Duodenal mucosa (tissue), 2 donors: ENCODE data around the gene CYP46A1.

Experiments used
- H3K27ac ChIP-seq: one replicate; pipeline ENCODE4 v1.7.0; 2013; ENCODE audit warnings: low read depth, low read length
- H3K27me3 ChIP-seq, 2 donors: one replicate each; pipeline ENCODE4 v1.7.0; 2013; ENCODE audit warnings: low read length in 2 of 2, control low read depth in 1 of 2; ENCODE audit not compliant: insufficient read depth in 2 of 2, control insufficient read depth in 1 of 2
- H3K36me3 ChIP-seq, 2 donors: one replicate each; pipeline ENCODE4 v1.7.0; 2013; ENCODE audit warnings: low read length in 2 of 2, control low read depth in 1 of 2; ENCODE audit not compliant: insufficient read depth in 2 of 2, control insufficient read depth in 1 of 2
- H3K4me1 ChIP-seq, 2 donors: one replicate each; pipeline ENCODE4 v1.7.0; 2013; ENCODE audit warnings: low read length in 2 of 2, control low read depth in 1 of 2; ENCODE audit not compliant: insufficient read depth in 2 of 2, control insufficient read depth in 1 of 2
- H3K4me3 ChIP-seq, 2 donors: one replicate each; pipeline ENCODE4 v1.7.0; 2013; ENCODE audit warnings: low read length in 2 of 2, low read depth in 1 of 2
- H3K9ac ChIP-seq, 2 donors: one replicate each; pipeline ENCODE4 v1.7.0; 2013; ENCODE audit warnings: low read length in 2 of 2, low read depth in 1 of 2
- H3K9me3 ChIP-seq, 2 donors: one replicate each; pipeline ENCODE4 v1.7.0; 2013; ENCODE audit warnings: low read length in 2 of 2, control low read depth in 1 of 2; ENCODE audit not compliant: control insufficient read depth in 1 of 2

Gene CYP46A1

GRCh38 chr14:99728231-99728920, 44.3 kb downstream of the CYP46A1 start:
- H3K27me3 ChIP-seq: peaks cover 5 to 6% of the 10 kb centered on the region in 2 donors
- no peaks in the 10 kb centered on the region for H3K9me3 ChIP-seq
- H3K36me3 ChIP-seq: no peaks in the 10 kb centered on the region
- H3K4me1 ChIP-seq: peaks cover 0 to 8% of the 10 kb centered on the region in 2 donors
- no peak overlapping the region for H3K4me3 ChIP-seq
- no peak overlapping the region for H3K9ac ChIP-seq
- no peak overlapping the region for H3K27ac ChIP-seq

- no peaks in the 10 kb centered on the region for H3K9me3 ChIP-seq
- H3K4me1 ChIP-seq: peaks cover 0 to 12% of the 10 kb centered on the region in 2 donors
- H3K36me3 ChIP-seq: no peaks in the 10 kb centered on the region
- no peak overlapping the region for H3K9ac ChIP-seq
- peaks cover 6 to 9% of the 10 kb centered on the region in 2 donors for H3K27me3 ChIP-seq
- H3K27ac ChIP-seq: no peak overlapping the region
- H3K4me3 ChIP-seq: no peak overlapping the region
Observed at GRCh38 chr14:99728981-99729451, 44.9 kb downstream of the CYP46A1 start.

- Histone ChIP-seq H3K4me3 (no peak overlapping the region), H3K4me1 (peaks cover 0 to 12% of the 10 kb centered on the region in 2 donors), H3K9ac (no peak overlapping the region), H3K27me3 (peaks cover 6 to 9% of the 10 kb centered on the region in 2 donors), H3K27ac (no peak overlapping the region), H3K36me3 (no peaks in the 10 kb centered on the region), H3K9me3 (no peaks in the 10 kb centered on the region)
Observed at GRCh38 chr14:99729991-99730875, 46.1 kb downstream of the CYP46A1 start.

- no peaks in the 10 kb centered on the region for H3K36me3 ChIP-seq
- no peak overlapping the region for H3K4me3 ChIP-seq
- H3K9ac ChIP-seq: no peak overlapping the region
- peaks cover 0 to 12% of the 10 kb centered on the region in 2 donors for H3K4me1 ChIP-seq
- H3K27ac ChIP-seq: no peak overlapping the region
- no peaks in the 10 kb centered on the region for H3K9me3 ChIP-seq
- peaks cover 6 to 9% of the 10 kb centered on the region in 2 donors for H3K27me3 ChIP-seq
Observed at GRCh38 chr14:99730876-99731546, 46.9 kb downstream of the CYP46A1 start.

- no peak overlapping the region for H3K4me3 ChIP-seq
- peaks cover 1 to 14% of the 10 kb centered on the region in 2 donors for H3K4me1 ChIP-seq
- no peaks in the 10 kb centered on the region for H3K36me3 ChIP-seq
- H3K9me3 ChIP-seq: no peaks in the 10 kb centered on the region
- no peak overlapping the region for H3K9ac ChIP-seq
- H3K27ac ChIP-seq: no peak overlapping the region
- peaks cover 8 to 9% of the 10 kb centered on the region in 2 donors for H3K27me3 ChIP-seq
Observed at GRCh38 chr14:99731547-99732435, 47.7 kb downstream of the CYP46A1 start.

GRCh38 chr14:99732436-99733210, 48.5 kb downstream of the CYP46A1 start:
- H3K27ac ChIP-seq: no peak overlapping the region
- no peak overlapping the region for H3K4me3 ChIP-seq
- H3K9ac ChIP-seq: no peak overlapping the region
- H3K27me3 ChIP-seq: peaks cover 14 to 16% of the 10 kb centered on the region in 2 donors
- peaks cover 5 to 22% of the 10 kb centered on the region in 2 donors for H3K4me1 ChIP-seq
- H3K36me3 ChIP-seq: no peaks in the 10 kb centered on the region
- H3K9me3 ChIP-seq: no peaks in the 10 kb centered on the region

- H3K9ac ChIP-seq: no peak overlapping the region
- H3K4me3 ChIP-seq: no peak overlapping the region
- peaks cover 14 to 19% of the 10 kb centered on the region in 2 donors for H3K27me3 ChIP-seq
- H3K4me1 ChIP-seq: peaks cover 5 to 22% of the 10 kb centered on the region in 2 donors
- H3K9me3 ChIP-seq: no peaks in the 10 kb centered on the region
- no peak overlapping the region for H3K27ac ChIP-seq
- no peaks in the 10 kb centered on the region for H3K36me3 ChIP-seq
Observed at GRCh38 chr14:99733211-99733539, 49.1 kb downstream of the CYP46A1 start.

- Histone ChIP-seq H3K9ac (no peak overlapping the region), H3K9me3 (no peaks in the 10 kb centered on the region)
Observed at GRCh38 chr14:99733540-99734405, 49.7 kb downstream of the CYP46A1 start.

More at GRCh38 chr14:99733540-99734405, 49.7 kb downstream of the CYP46A1 start:
- Histone ChIP-seq H3K27ac (no peak overlapping the region), H3K27me3 (peaks cover 14 to 21% of the 10 kb centered on the region in 2 donors), H3K36me3 (no peaks in the 10 kb centered on the region), H3K4me1 (peaks cover 5 to 22% of the 10 kb centered on the region in 2 donors), H3K4me3 (no peak overlapping the region)
